GM12892 (cell line): ENCODE measurements around the gene RNASE13.
"Not testable (repeated sequence)": the region's sequence is repeated elsewhere in the genome, so short reads cannot be mapped to it uniquely, and the experiment has no call there.

Experiments
- DNase-seq: peaks from one replicate; pipeline ENCODE4 v3.0.0; 2011; ENCODE audit not compliant: insufficient read length
- FAIRE-seq: peaks from 2 replicates; lab custom pipeline; 2011; peaks lifted over from hg19 to GRCh38; lab: Jason Lieb, UNC
- POLR2A ChIP-seq: IDR thresholded peaks from 2 replicates; pipeline ENCODE4 v1.6.1; 2011; ENCODE audit warnings: low read depth, low read length, control low read depth
- POLR2AphosphoS5 ChIP-seq: IDR thresholded peaks from 2 replicates; pipeline ENCODE4 v1.6.1; 2011; ENCODE audit warnings: low read depth, low read length, control low read depth
- TAF1 ChIP-seq: IDR thresholded peaks from 2 replicates; pipeline ENCODE4 v1.6.1; 2011; ENCODE audit warnings: low read depth, mild to moderate bottlenecking, control low read depth, low read length, borderline replicate concordance

The RNASE13 gene

GRCh38 chr14:21050597-21050996, 16.0 kb upstream of the RNASE13 start:
- DNase-seq (no peak), FAIRE-seq (no peak)
- TF ChIP-seq POLR2AphosphoS5 (no peak), POLR2A (no peak), TAF1 (no peak)

DNA sequence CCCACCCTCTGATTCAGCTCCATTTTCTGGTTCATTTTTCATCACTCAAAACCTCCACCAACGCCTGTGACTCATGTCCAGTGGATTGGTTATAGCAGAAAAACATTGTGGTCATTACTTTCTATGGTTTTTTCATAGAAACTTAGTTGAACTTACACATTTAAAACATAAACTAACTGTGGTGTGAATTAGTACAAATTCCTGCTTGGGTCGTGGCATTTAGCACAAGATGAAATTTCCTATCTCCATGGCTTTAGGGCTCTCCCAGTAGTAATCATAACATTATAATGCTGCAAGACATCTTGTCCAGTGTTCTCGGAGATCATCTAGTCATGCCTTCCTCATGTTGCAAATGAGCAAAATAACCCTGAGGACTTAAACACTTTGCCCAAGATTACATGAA, 14.7 kb upstream of the RNASE13 start:
- DNase-seq: no peak
- no peak for TF ChIP-seq TAF1
- no peak for TF ChIP-seq POLR2AphosphoS5
- TF ChIP-seq POLR2A: no peak
- FAIRE-seq: no peak

DNA sequence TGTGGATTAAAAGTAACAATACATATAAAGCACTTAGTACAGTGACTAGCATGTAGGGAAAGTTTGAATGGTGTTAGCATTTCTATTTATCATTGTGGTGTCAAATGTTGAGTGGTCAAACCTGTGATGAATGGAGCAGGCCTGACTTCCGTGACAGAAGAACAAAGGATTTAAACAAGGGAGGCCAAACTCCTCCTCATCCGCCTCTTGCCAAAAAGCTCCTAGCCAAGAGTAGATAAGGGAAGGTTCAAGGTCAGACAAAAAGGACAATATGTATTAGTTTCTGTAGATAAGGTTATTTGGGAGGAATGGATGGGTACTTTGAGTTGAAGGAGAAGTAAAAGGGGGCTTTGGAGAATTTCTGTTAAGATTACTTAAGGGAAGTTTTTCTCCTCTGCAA, 14.0 kb upstream of the RNASE13 start:
- FAIRE-seq: no peak
- no peak for DNase-seq
- TF ChIP-seq TAF1 (no peak), POLR2A (no peak), POLR2AphosphoS5 (no peak)

DNA sequence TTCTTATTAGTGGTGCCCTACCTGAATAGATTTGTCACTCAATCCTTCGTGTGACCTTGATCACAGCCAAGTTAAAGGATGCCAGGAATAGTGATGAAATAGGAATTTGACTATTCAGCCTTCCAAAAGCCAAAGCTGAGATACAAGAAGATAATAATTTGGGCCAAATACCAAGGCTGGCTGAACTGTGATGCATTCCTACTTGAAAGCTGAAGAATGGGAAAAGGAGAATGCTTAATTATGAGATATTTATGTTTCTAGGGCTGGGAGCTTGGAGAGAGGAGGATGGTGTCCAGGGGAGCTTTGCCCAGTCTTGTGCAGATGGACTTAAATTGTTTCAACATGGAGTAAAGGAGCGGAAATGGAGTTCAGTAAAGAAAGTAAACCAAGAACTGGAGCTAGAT, 12.8 kb upstream of the RNASE13 start:
- no peak for TF ChIP-seq POLR2A
- no peak for TF ChIP-seq TAF1
- TF ChIP-seq POLR2AphosphoS5: no peak
- FAIRE-seq (no peak), DNase-seq (no peak)

DNA sequence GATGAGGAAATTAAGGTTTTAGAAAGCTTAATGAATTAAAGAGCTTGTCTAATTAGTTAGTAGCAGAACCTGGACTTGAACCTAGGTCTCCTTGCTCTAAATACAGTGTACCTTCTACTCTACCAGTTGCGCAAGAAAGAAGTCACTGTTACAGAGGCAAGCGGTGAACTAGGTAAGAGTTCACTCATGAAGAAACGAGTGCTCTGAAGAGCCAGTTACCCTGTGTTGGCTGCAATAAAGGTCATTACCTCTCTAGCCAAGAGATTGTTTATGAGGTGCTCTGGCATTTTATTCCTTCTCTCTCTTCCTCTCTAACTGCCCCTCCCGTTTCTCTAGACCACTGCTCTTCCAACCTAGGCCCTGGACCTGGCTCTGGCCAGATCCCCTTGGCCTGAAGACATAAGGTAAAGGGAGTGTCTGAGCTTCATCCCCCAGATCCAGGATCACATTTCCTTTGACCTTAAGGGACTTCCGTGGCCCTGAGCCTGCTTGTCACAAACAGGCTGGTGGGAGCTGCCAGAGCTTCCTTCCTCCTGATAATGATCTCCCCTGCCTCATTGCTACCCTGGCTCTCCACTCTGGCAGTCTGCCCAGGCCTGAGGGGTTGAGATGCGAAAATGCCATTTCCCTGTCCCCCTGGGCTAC, 9.5 kb upstream of the RNASE13 start:
- DNase-seq (no peak), FAIRE-seq (no peak)
- TF ChIP-seq POLR2A (no peak), TAF1 (no peak), POLR2AphosphoS5 (no peak)

DNA sequence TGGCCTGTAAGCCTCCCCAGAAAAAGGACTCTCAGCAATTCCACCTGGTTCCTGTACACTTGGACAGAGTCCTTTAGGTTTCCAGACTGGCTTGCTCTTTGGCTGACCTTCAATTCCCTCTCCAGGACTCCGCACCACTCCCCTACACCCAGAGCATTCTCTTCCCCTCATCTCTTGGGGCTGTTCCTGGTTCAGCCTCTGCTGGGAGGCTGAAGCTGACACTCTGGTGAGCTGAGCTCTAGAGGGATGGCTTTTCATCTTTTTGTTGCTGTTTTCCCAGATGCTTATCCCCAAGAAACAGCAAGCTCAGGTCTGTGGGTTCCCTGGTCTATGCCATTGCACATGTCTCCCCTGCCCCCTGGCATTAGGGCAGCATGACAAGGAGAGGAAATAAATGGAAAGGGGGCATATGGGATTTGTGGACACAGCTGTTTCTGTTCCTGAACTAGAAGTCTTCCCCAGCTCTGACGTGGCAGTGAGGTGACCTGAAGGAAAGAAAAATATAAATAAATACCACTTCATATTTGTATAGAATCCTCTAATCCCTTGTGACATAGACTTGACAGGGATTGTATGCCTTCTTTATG, 8.9 kb upstream of the RNASE13 start:
- DNase-seq (no peak), FAIRE-seq (no peak)
- no peak for TF ChIP-seq POLR2A
- no peak for TF ChIP-seq TAF1
- no peak for TF ChIP-seq POLR2AphosphoS5

- DNase-seq: no peak
- TF ChIP-seq POLR2AphosphoS5: no peak
- no peak for TF ChIP-seq TAF1
- no peak for TF ChIP-seq POLR2A
- FAIRE-seq: no peak
Observed at GRCh38 chr14:21042918-21043317, 8.3 kb upstream of the RNASE13 start.

- TF ChIP-seq POLR2AphosphoS5: no peak
- TF ChIP-seq TAF1: no peak
- no peak for TF ChIP-seq POLR2A
- DNase-seq (no peak), FAIRE-seq (no peak)
Observed at GRCh38 chr14:21041676-21042433, 7.2 kb upstream of the RNASE13 start, which contains the start of gene RNASE7. Gene RNASE7 (plus strand): TSS chr14:21042362. CDS start chr14:21042993, 631 bp downstream.

DNA sequence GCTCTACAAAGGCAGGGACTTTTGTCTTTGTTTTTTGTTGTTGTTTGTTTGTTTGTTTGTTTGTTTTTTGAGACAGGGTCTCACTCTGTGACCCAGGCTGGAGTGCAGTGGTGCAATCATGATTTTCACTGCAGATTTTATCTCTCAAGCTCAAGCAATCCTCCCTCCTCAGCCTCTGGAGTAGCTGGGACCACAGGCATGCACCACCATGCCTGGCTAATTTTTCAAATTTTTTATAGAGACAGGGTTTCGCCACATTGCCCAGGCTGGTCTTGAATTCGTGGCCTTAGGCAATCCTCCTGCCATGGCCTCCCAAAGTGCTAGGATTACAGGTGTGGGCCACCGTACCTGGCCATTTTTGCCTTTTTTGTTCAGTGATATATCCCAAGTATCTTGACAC, 6.3 kb upstream of the RNASE13 start:
- not testable (repeated sequence) for DNase-seq, FAIRE-seq

DNA sequence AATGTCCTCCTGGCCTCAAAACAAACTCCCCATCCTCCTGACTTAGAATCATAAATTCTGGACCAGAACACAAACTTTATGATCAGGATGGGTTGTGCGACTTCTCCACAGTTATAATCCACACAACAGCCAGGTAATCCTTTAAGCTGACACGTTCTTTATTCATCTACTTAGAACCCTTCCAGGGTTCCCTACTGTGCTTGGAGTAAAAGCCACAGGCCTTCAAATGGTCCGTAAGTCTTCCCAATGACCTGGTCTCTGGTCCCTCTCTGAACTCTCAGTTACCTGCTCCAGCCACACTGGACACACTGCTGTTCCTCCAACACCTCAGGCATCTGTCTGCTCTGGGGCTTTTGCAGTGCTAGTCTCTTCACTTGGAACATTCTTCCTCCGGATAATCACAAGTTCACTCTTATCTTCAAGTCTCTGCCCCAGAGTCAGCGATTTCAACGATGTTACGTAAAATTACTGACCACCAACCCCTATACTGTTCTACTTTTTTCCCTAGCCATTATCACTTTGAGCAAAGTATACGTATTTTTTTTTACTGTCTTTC, 5.8 kb upstream of the RNASE13 start:
- no peak for TF ChIP-seq POLR2A
- TF ChIP-seq POLR2AphosphoS5: no peak
- TF ChIP-seq TAF1: no peak
- FAIRE-seq (no peak), DNase-seq (no peak)

- DNase-seq (no peak), FAIRE-seq (peak; percentile 60)
- TF ChIP-seq POLR2AphosphoS5 (no peak), POLR2A (no peak), TAF1 (no peak)
Observed at GRCh38 chr14:21039585-21040369, 5.2 kb upstream of the RNASE13 start.
